Measurements from ENCODE around the gene MTIF3. TPM values are rescaled to one million over a fixed set of nuclear protein-coding genes. Genes with fewer than 3 reads are reported as not detected.
A peak's percentile ranks its signal among the peaks of the same experiment; 100 is the strongest.

The MTIF3 gene
- total RNA-seq, 1 donor from 2014 or later = 30.4 TPM

DNA sequence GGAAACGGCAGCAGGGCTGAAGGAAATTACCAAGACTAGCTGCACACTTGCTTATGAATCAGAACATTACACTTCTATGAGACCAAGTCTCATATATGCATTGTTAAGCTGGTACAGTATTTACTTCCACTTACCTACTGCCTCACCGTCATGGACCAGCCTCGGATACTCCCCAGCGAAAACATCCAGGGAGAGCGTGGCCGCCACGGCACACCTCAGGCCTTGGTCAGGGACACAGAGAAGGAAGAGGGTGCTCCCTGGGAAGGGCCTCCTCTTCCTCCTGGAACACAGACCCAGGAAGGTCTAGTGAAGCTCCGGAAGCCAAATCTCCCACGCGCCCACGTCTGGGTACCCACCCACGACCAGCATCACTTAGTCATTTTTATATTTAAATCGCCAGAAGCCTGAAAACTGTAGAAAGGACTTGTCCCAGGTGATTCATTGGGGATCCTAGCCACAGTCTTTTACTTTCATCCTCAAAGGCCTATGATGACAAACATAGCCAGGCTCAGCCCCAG lies 24.4 kb upstream of the MTIF3 start:
- Mint-ChIP-seq H3K36me3 (ENCODE audit: low read depth) (no peaks in the 10 kb centered on the region), H3K27me3 (ENCODE audit: insufficient read depth) (peaks cover 6% of the 10 kb centered on the region), H3K4me1 (ENCODE audit: low read depth) (peaks cover 22% of the 10 kb centered on the region)

DNA sequence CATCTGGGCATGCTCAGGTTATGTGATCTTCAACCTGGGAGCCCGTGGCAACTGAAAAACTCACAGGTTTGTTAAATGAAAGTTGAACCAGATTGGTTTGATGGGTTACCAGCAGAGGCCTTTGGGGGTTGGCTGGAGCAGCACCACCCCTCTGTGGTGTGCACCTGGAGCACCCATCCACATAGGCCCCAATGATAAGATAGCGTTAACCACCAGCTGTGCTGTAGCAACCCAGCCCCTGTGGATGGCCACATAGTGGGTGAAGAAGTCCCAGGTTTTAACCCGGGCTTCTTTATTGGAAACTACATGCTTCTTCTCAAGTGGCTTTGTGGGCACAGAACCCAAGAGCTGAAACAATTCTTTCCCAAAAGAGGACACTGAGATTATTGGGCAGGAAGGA lies 22.6 kb upstream of the MTIF3 start:
- no peaks in the 10 kb centered on the region for H3K36me3 Mint-ChIP-seq (ENCODE audit: low read depth)
- H3K27ac Mint-ChIP-seq = no peak overlapping the region
- no peak for DNase-seq (ENCODE audit: low spot score)

More for the DNA sequence above, 24.4 kb upstream of the MTIF3 start:
- Mint-ChIP-seq H3K27ac (no peak overlapping the region), H3K9me3 (no peaks in the 10 kb centered on the region), H3K4me3 (no peak overlapping the region)
- intact Hi-C loops (cut with micrococcal nuclease) = no loop called here
- no peak for DNase-seq (ENCODE audit: low spot score)

DNA sequence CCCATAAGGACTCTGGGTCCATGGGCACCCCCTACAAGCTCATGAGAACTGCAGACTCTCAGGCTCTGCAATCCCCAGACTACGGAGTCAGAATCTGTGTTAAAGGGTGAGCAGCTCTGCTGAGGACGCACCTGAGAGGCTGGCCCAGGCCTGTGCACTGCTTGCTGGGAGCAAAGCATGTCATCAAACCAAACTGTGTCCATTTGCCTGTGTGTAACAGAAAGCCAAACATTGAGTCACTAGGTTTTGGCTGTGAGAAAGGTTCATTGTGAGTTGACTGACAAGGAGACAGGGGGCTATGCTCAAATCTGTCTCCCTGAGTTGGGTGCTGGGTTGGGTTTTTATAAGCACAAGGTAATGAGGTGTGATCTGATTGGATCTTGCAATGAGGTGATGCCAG lies 22.1 kb upstream of the MTIF3 start:
- intact Hi-C loops (cut with micrococcal nuclease) = no loop called here
- no peaks in the 10 kb centered on the region for H3K9me3 Mint-ChIP-seq

More for the DNA sequence above, 22.6 kb upstream of the MTIF3 start:
- Mint-ChIP-seq H3K4me1 (ENCODE audit: low read depth) (peaks cover 22% of the 10 kb centered on the region), H3K4me3 (no peak overlapping the region), H3K9me3 (no peaks in the 10 kb centered on the region), H3K27me3 (ENCODE audit: insufficient read depth) (peaks cover 7% of the 10 kb centered on the region)
- intact Hi-C loops (cut with micrococcal nuclease) = no loop called here

DNA sequence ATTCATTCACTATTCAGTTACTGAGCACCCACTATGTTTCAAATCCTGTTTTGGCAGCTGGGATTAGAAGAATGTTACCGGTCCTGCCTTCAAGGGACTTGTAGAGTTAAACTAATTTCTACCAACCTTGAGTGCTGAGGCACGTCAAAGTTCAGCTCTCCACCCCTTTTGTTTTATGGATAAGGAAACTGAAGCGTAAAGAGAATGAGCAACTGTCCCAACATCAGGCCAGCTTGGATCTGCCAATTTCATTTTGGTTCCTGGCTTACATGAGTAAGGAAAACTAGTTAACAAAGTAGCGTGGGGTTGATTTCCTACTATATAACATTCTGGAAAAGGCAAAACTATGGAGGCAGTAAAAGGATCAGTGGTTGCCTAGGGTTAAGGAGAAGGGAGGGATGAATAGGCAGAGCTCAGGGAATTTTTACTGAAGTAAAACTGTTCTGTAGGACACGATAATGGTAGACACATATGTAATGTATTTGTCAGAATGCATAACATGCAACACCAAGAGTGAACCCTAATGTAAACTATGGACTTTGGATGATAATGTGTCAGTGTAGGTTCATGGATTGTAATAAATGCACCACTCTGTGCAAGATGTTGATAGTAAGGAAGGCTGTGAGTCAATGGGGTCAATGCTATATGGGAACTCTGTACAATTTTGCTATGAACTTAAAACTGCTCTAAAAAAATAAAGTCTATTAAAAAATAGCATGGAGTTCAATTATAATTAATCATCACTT lies 19.9 kb upstream of the MTIF3 start:
- no peak overlapping the region for H3K4me3 Mint-ChIP-seq
- intact Hi-C loops (cut with micrococcal nuclease) = no loop called here
- H3K9me3 Mint-ChIP-seq = no peaks in the 10 kb centered on the region

More for the DNA sequence above, 22.1 kb upstream of the MTIF3 start:
- H3K27ac Mint-ChIP-seq = no peak overlapping the region
- peaks cover 18% of the 10 kb centered on the region for H3K4me1 Mint-ChIP-seq (ENCODE audit: low read depth)
- no peaks in the 10 kb centered on the region for H3K36me3 Mint-ChIP-seq (ENCODE audit: low read depth)
- no peak overlapping the region for H3K4me3 Mint-ChIP-seq
- DNase-seq (ENCODE audit: low spot score) = no peak
- H3K27me3 Mint-ChIP-seq (ENCODE audit: insufficient read depth) = peaks cover 7% of the 10 kb centered on the region

DNA sequence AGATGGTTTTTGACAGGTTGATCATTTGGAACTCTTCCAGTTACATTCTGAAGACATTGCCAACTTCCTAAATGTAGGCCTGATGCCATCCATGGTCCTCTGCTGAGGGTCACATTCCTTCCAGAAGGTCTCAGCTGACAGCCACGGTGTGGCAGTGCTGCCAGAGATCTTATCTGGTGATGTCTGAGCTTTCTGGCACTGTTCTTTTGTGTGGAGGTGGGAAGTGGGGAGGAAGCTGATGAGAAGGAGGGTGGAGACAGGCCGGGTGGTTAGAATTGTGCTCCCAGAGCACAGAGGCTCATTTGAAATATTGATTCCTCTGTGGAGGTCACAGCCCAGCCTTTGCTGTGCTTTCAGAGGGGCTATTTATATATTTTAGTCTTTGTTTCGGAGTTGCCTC lies 16.1 kb upstream of the MTIF3 start:
- intact Hi-C loops (cut with micrococcal nuclease) = no loop called here
- no peaks in the 10 kb centered on the region for H3K9me3 Mint-ChIP-seq
- H3K27me3 Mint-ChIP-seq (ENCODE audit: insufficient read depth) = peaks cover 7% of the 10 kb centered on the region
- no peak for DNase-seq (ENCODE audit: low spot score)
- H3K36me3 Mint-ChIP-seq (ENCODE audit: low read depth) = no peaks in the 10 kb centered on the region
- peaks cover 6% of the 10 kb centered on the region for H3K4me1 Mint-ChIP-seq (ENCODE audit: low read depth)
- H3K4me3 Mint-ChIP-seq = no peak overlapping the region
- no peak overlapping the region for H3K27ac Mint-ChIP-seq

More for the DNA sequence above, 19.9 kb upstream of the MTIF3 start:
- Mint-ChIP-seq H3K36me3 (ENCODE audit: low read depth) (no peaks in the 10 kb centered on the region), H3K27me3 (ENCODE audit: insufficient read depth) (peaks cover 7% of the 10 kb centered on the region), H3K27ac (no peak overlapping the region), H3K4me1 (ENCODE audit: low read depth) (peaks cover 17% of the 10 kb centered on the region)
- no peak for DNase-seq (ENCODE audit: low spot score)

DNA sequence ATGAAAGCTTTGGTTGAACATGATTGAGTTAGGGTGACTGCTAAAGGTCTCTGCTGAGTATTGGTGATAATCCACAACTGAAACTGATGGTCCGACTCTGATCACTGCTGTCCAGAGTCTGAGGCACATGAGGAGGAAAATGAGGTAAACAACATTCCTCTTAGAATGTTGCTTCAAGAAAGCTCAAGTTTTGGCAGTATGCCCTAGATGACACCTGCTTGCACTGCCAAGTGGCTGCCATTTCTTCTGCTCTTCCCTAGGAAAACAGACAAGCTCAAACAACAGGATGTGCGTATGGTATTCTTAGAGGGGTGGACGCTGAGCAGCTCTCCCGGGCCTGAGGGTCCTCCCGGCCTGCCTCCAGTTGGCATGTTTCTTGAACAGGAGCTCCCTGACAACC lies 15.2 kb upstream of the MTIF3 start:
- peaks cover 6% of the 10 kb centered on the region for H3K4me1 Mint-ChIP-seq (ENCODE audit: low read depth)
- intact Hi-C loops (cut with micrococcal nuclease) = no loop called here
- no peak overlapping the region for H3K4me3 Mint-ChIP-seq
- H3K9me3 Mint-ChIP-seq = no peaks in the 10 kb centered on the region
- no peak for DNase-seq (ENCODE audit: low spot score)
- peaks cover 7% of the 10 kb centered on the region for H3K27me3 Mint-ChIP-seq (ENCODE audit: insufficient read depth)
- no peak overlapping the region for H3K27ac Mint-ChIP-seq
- no peaks in the 10 kb centered on the region for H3K36me3 Mint-ChIP-seq (ENCODE audit: low read depth)

DNA sequence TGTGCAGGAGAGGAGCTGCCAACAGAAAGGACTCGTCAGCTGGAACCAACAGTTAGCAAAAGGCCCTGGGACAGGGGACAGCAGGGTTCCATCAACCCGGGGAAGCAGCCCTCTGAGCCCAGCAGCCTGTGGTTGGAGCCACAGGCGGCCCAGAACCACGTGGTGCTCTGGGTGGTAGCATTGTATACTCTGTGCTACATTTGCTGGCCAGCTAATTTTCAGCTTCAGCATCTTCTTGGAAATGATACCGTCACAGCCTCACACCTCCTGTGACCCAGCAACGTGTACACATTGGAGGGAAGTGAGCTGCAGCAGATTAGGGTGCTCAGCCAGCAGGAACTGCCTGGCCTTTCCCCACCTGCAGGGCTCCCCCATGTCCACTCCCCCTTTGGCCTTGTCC lies 13.1 kb upstream of the MTIF3 start:
- DNase-seq (ENCODE audit: low spot score) = no peak
- Mint-ChIP-seq H3K27ac (no peak overlapping the region), H3K4me3 (no peak overlapping the region), H3K9me3 (no peaks in the 10 kb centered on the region), H3K4me1 (ENCODE audit: low read depth) (peaks cover 6% of the 10 kb centered on the region), H3K36me3 (ENCODE audit: low read depth) (no peaks in the 10 kb centered on the region), H3K27me3 (ENCODE audit: insufficient read depth) (no peaks in the 10 kb centered on the region)
- intact Hi-C loops (cut with micrococcal nuclease) = no loop called here

DNA sequence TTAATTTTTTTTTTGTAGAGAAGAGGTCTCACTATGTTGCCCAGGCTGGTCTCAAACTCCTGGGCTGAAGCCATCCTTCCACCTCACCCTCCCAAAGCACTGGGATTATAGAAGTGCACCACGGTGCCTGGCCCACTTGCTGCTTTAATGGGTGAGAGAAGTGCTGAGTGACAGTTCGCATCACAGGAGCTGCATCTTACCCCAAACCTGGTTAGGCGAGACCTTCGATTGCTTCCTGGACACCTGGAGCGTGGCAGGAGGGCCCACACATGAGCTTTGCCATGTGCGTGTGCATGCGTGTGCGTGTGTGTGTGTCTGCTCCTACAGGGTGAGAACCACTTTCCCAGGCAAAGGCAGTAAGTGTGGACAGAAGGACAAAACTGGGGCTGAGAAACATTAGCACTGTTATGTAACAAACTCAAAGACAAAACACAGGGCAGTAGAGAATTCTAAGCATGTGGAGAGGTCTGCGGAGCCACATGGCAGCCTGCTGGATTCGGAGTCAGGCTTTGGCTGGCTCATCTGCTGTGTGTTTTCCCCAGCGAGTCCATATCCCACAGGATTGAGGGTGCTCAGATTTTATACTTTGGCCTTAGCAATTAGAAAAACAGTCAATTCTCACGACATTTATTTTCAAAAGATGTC lies 11.7 kb upstream of the MTIF3 start:
- Mint-ChIP-seq H3K4me1 (ENCODE audit: low read depth) (peaks cover 6% of the 10 kb centered on the region), H3K27me3 (ENCODE audit: insufficient read depth) (no peaks in the 10 kb centered on the region), H3K36me3 (ENCODE audit: low read depth) (peaks cover 2% of the 10 kb centered on the region), H3K27ac (no peak overlapping the region), H3K9me3 (no peaks in the 10 kb centered on the region), H3K4me3 (no peak overlapping the region)
- no peak for DNase-seq (ENCODE audit: low spot score)
- intact Hi-C loops (cut with micrococcal nuclease) = no loop called here

DNA sequence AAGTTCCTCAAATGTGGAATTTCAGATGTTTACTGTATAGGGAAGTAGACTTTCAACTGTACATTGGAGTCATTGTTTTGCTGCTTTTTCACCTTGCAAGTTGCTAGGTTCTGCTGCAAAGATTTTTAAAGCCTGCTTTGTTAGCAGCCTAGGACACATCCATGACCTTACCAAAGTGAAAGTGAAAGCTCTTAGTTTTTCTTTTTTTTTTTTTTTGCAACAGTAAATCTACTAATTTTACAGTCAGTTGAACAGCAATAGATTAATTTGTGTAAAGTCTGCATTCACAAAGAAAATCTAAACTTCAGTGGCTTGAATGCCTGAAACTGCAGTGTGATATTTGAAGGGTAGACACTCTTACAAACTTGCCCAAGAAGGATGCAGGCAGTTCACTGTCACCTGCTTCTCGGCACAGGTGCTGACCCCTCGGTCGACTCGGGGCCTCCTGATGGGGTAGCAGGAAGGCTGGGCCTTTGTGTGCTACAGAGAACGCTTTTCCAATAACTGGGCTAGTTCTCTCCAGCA lies 5.0 kb upstream of the MTIF3 start:
- Mint-ChIP-seq H3K36me3 (ENCODE audit: low read depth) (peaks cover 2% of the 10 kb centered on the region), H3K27ac (peak overlapping the region; percentile 98), H3K4me1 (ENCODE audit: low read depth) (peaks cover 29% of the 10 kb centered on the region), H3K27me3 (ENCODE audit: insufficient read depth) (no peaks in the 10 kb centered on the region), H3K4me3 (peak overlapping the region; percentile 90), H3K9me3 (no peaks in the 10 kb centered on the region)
- intact Hi-C loops (cut with micrococcal nuclease) = no loop called here
- no peak for DNase-seq (ENCODE audit: low spot score)

DNA sequence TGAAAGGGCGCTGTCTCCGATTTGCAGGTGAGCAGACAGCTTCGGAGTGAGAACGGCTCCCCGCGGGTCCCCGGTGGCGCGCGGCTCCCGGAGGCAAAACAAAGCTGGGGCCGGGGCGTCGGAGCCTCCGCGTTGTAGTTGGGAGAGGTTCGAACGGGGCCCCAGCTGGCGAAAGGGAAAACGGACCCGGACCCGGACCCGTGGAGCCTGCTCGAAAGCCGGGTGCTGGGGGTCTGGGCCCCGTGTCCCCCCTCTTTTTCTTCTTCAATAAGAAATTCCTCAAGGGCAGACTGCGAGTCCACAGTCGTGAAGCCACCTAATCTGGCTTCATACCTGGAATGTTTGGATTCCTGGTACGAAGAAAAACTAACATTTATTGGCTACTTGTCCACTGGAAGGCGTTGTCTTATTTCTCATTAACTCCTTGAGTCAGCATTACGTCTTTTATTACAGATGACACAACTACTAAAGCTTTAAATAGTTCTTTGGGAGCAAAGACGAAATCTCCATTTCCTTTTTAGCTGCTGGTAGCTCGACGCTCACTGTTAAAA lies 632 bp upstream of the MTIF3 start:
- intact Hi-C loops (cut with micrococcal nuclease) = loop anchor here (1.0 to 5.0 kb wide), 9 partner anchors 9 to 1230 kb away; partner anchors contain the start of genes LNX2, RPL21 and USP12
- no peak for DNase-seq (ENCODE audit: low spot score)
- Mint-ChIP-seq H3K27ac (peak overlapping the region; percentile 93), H3K36me3 (ENCODE audit: low read depth) (peaks cover 8% of the 10 kb centered on the region), H3K4me3 (peak overlapping the region; percentile 91), H3K4me1 (ENCODE audit: low read depth) (peaks cover 58% of the 10 kb centered on the region), H3K27me3 (ENCODE audit: insufficient read depth) (no peaks in the 10 kb centered on the region), H3K9me3 (no peaks in the 10 kb centered on the region)

DNA sequence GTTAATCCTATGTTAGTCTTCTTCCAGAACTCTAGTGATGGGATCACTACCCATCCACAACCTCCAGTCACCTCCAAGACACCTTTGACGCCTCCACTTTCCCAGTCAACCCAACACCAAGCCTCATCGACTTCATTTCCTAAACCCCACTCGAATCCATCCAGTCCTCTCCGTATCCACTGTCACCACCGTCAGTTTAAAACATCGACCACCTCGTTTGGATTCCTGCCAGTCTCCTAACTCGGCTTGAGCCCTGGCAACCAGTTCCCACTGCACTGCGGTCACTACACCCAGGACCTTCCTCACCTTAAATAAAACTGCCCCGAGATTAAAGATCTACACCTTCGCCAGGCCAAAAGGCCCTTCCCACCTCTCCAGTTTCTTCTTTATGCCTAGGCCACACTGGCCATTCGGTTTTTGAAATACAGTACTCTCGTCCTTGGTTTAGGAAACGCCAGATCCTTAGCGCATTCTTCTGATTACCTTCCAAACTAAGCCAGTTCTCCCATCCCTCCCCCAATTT lies 1.2 kb downstream of the MTIF3 start:
- intact Hi-C loops (cut with micrococcal nuclease) = loop anchor here (10.0 kb wide), 1 partner anchor 1206 kb away; the partner anchor contains the start of gene POMP

DNA sequence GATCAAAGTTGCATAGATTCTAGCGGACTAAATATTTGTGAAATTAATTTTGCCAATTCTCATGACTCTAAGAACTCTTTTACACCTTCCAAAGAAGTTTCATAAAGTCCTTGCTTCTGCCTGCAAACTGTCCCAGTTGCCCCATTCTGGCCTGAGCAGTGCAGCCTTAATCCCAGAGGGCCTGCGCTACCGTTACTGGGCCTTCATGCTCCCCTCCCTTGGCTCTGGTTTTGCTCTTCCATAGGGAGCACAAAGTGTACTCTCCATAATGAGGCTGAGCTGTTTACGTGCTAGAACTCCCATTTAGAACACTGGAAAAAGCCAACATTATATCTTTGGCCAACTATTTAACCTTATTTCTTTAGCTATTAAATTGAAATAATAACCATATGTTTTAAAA lies 2.1 kb downstream of the MTIF3 start:
- Mint-ChIP-seq H3K36me3 (ENCODE audit: low read depth) (peaks cover 15% of the 10 kb centered on the region), H3K9me3 (no peaks in the 10 kb centered on the region), H3K27ac (peak overlapping the region; percentile 37), H3K27me3 (ENCODE audit: insufficient read depth) (no peaks in the 10 kb centered on the region), H3K4me1 (ENCODE audit: low read depth) (peaks cover 63% of the 10 kb centered on the region), H3K4me3 (peak overlapping the region; percentile 91)
- intact Hi-C loops (cut with micrococcal nuclease) = loop anchor here (10.0 kb wide), 1 partner anchor 1206 kb away; the partner anchor contains the start of gene POMP
- no peak for DNase-seq (ENCODE audit: low spot score)

More for the DNA sequence above, 1.2 kb downstream of the MTIF3 start:
- Mint-ChIP-seq H3K36me3 (ENCODE audit: low read depth) (peaks cover 15% of the 10 kb centered on the region), H3K4me3 (peak overlapping the region; percentile 91), H3K9me3 (no peaks in the 10 kb centered on the region), H3K4me1 (ENCODE audit: low read depth) (peaks cover 63% of the 10 kb centered on the region), H3K27me3 (ENCODE audit: insufficient read depth) (no peaks in the 10 kb centered on the region), H3K27ac (peak overlapping the region; percentile 93)
- DNase-seq (ENCODE audit: low spot score) = no peak

Measured in activated T-helper 1 cell treated with anti-CD3 and anti-CD28 coated beads, Interleukin-12 subunit alpha, Interleukin-12 subunit beta, Interleukin-2, Interleukin-4 antibody, amounts not matched to agents 30 ng/mL and 10 ng/mL and 1 ng/mL, durations not matched to agents 14 hours and 24 hours and 36 hours (primary cell).